AG04449 (cell line): ENCODE results near the gene PPAN.
A peak's percentile ranks its signal among the peaks of the same experiment; 100 is the strongest.

Experiments
- CTCF ChIA-PET: fragments of 350-600 bp; formaldehyde crosslinking; extraction: SDS; loops from one replicate; lab custom pipeline; 2021; ENCODE audit warnings: antibody characterized with exemption; lab: Yijun Ruan, JAX
- POLR2A ChIA-PET: fragments of 400-600, 350-600 bp; formaldehyde crosslinking; extraction: SDS; loops from one replicate; lab custom pipeline; 2020; ENCODE audit warnings: antibody characterized with exemption, inconsistent platforms; lab: Yijun Ruan, JAX
- DNase-seq: peaks from one replicate; pipeline ENCODE4 v3.0.0-alpha.2; 2010; ENCODE audit warnings: low read depth, low spot score
- H3K4me3 ChIP-seq: 2 replicates; pipeline ENCODE4 v1.5.1; 2011; ENCODE audit warnings: low read depth, mild to moderate bottlenecking, control low read depth, low read length
- TF ChIP-seq, protein P1 (sequence below): IDR thresholded peaks from one replicate; pipeline ENCODE4 v1.5.1; 2011; ENCODE audit warnings: mild to moderate bottlenecking, moderate library complexity, low read length, control low read depth, inconsistent platforms; ENCODE audit not compliant: insufficient read depth; ENCODE audit errors: missing control alignments

Gene PPAN

DNA sequence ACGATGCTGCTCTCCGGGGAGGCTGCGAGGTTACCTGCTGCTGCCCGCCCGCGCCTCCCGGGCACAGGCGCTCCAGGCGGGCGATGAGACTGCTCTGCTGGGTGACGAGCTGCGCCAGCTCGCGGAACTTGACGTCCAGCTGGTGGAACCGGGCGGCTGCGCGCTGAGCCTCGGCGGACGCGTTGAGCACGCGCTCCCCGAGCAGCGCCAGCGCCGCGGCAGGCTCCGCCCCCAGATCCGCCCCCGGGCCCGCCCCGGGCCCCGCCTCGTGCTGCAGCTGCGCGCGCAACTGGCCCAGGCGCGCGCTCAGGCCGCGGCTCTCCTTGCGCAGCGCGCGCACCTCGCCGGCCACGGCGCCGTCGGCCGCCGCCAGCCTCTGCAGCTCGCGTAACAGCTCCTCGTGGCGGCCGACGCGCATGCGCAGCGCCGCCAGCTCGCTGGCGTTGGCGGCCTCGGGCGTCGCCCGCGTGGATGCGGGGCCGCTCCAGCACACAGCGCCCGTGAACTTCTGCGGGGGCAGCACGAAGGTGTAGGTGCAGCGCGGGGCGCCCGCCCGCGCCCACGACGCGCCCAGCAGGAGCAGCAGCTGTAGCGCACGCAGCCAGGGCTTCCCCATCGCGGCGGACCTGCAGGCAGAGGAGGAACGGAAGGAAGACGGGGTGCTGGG, 10.1 kb upstream of the PPAN start:
- TF ChIP-seq, protein P1, sequence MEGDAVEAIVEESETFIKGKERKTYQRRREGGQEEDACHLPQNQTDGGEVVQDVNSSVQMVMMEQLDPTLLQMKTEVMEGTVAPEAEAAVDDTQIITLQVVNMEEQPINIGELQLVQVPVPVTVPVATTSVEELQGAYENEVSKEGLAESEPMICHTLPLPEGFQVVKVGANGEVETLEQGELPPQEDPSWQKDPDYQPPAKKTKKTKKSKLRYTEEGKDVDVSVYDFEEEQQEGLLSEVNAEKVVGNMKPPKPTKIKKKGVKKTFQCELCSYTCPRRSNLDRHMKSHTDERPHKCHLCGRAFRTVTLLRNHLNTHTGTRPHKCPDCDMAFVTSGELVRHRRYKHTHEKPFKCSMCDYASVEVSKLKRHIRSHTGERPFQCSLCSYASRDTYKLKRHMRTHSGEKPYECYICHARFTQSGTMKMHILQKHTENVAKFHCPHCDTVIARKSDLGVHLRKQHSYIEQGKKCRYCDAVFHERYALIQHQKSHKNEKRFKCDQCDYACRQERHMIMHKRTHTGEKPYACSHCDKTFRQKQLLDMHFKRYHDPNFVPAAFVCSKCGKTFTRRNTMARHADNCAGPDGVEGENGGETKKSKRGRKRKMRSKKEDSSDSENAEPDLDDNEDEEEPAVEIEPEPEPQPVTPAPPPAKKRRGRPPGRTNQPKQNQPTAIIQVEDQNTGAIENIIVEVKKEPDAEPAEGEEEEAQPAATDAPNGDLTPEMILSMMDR = no peak
- H3K4me3 ChIP-seq = peak overlapping the region; percentile 59
- CTCF ChIA-PET = interaction anchor here (0.8 to 6.9 kb wide), 9 partner anchors 9 to 320 kb away, joined by 3 to 68 read pairs (median 3); partner anchors contain the start of genes EIF3G, PPAN and TYK2
- POLR2A ChIA-PET = interaction anchor here (0.6 to 1.8 kb wide), 6 partner anchors 10 to 176 kb away, joined by 3 to 6 read pairs (median 3); partner anchors contain the start of gene PPAN
- DNase-seq = no peak

- DNase-seq = no peak
- POLR2A ChIA-PET = interaction anchor here (0.9 to 1.8 kb wide), 4 partner anchors 10 to 176 kb away, joined by 3 to 6 read pairs (median 3); partner anchors contain the start of gene PPAN
- TF ChIP-seq, protein P1 = no peak
- H3K4me3 ChIP-seq = peak overlapping the region; percentile 59
- CTCF ChIA-PET = interaction anchor here (0.7 to 6.9 kb wide), 11 partner anchors 9 to 319 kb away, joined by 3 to 68 read pairs (median 3); partner anchors contain the start of genes EIF3G, PPAN and TYK2
Measured at GRCh38 chr19:10096615-10096963, 9.6 kb upstream of the PPAN start.

DNA sequence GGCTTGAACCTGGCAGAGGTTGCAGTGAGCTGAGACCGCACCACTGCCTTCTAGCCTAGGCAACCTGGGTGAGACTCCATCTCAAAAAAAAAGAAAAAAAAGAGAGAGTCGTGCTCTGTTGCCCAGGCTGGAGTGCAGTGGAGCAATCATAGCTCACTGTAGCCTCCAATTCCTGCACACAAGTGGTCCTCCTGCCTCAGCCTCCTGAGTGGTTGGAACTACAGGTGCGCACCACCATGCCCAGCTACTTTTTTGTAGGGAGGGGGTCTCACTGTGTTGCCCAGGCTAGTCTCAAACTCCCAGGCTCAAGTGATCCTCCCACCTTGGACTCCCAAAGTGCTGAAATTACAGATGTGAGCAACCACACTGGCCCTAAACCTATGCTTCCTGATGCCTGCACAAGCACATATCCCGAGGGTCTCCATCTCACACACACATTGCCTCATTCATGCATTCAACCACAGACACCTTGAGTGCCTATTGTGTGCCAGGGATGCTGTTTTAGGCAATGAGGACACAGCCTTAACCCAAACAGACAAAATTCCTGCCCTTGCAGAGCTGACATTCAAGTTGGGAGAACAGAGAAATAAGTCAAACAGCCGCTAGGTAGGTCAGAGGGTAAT, 5.9 kb upstream of the PPAN start:
- no peak overlapping the region for H3K4me3 ChIP-seq
- CTCF ChIA-PET = interaction anchor here (1.2 to 6.9 kb wide), 8 partner anchors 10 to 169 kb away, joined by 3 to 68 read pairs (median 6); no protein-coding TSS in a partner anchor
- TF ChIP-seq, protein P1 = no peak
- DNase-seq = no peak
- POLR2A ChIA-PET = no interaction called here

DNA sequence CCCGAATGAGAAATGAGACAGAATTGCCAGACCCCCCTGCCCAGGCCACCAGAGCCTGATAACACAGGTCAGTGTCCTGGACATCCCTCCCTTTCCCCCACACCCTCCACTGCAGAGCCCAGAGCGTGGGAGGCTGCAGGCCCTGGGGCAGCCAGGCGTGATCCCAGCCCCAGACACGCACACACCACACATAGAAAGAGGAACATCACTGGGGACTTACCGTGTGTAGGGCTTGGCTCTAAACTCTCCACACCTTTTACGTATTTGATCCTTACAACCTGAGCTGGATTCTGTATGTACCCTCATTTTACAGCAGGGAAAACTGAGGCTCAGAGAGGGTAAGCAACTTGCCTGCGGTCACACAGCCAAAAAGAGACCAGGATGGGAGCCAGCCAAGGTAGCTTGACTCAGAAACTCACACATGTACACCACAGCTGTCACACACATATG, 3.4 kb upstream of the PPAN start:
- H3K4me3 ChIP-seq = no peak overlapping the region
- DNase-seq = no peak
- TF ChIP-seq, protein P1 = no peak
- ChIA-PET CTCF (interaction anchor here (0.6 to 2.6 kb wide), 3 partner anchors 134 to 170 kb away, joined by 3 to 11 read pairs (median 4); no protein-coding TSS in a partner anchor), POLR2A (no interaction called here)

- DNase-seq = no peak
- ChIA-PET CTCF (interaction anchor here (1.0 to 3.1 kb wide), 5 partner anchors 8 to 172 kb away, joined by 3 to 13 read pairs (median 5); no protein-coding TSS in a partner anchor), POLR2A (no interaction called here)
- TF ChIP-seq, protein P1 = no peak
- H3K4me3 ChIP-seq = no peak overlapping the region
Measured at GRCh38 chr19:10104130-10104513, 2.0 kb upstream of the PPAN start.
